ENCODE data around the gene C5AR2.
"Not testable (repeated sequence)": the region's sequence is repeated elsewhere in the genome, so short reads cannot be mapped to it uniquely, and the experiment has no call there.

C5AR2 gene

DNA sequence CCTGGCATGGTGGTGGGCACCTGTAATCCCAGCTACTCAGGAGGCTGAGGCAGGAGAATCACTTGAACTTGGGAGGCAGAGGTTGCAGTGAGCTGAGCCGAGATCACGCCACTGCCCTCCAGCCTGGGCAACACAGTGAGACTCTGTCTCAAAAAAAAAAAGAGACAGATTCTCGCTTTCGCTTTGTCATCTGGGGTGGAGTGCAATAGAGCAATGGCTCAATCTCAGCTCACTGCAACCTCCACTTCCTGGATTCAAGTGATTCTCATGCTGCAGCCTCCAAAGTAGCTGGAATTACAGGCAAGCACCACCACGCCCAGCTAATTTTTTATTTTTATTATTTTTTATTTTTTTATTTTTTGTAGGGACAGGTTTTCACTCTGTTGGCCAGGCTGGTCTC, 56.7 kb downstream of the C5AR2 start:
- not testable (repeated sequence) for H3K36me3 ChIP-seq (ENCODE audit: control insufficient read depth, insufficient read depth, low read length); H3K9me3 ChIP-seq (ENCODE audit: control insufficient read depth, low read length); H3K4me1 ChIP-seq (ENCODE audit: control insufficient read depth, insufficient read depth, low read length, poor library complexity, severe bottlenecking); H3K4me3 ChIP-seq (ENCODE audit: extremely low read depth, insufficient read depth, low read length, poor library complexity, severe bottlenecking); H3K27ac ChIP-seq (ENCODE audit: low read depth, low read length, severe bottlenecking)
- WGBS, 2 experiments (ENCODE audit: insufficient coverage in 2 of 2): 90 to 96% methylated on average over 4 of the region's 5 CpGs

GRCh38 chr19:47389150-47389556, 57.2 kb downstream of the C5AR2 start:
- Histone ChIP-seq H3K27ac (ENCODE audit: low read depth, low read length, severe bottlenecking) (no peak overlapping the region), H3K9me3 (ENCODE audit: control insufficient read depth, low read length) (no peaks in the 10 kb centered on the region), H3K4me1 (ENCODE audit: control insufficient read depth, insufficient read depth, low read length, poor library complexity, severe bottlenecking) (no peaks in the 10 kb centered on the region), H3K36me3 (ENCODE audit: control insufficient read depth, insufficient read depth, low read length) (no peaks in the 10 kb centered on the region), H3K4me3 (ENCODE audit: extremely low read depth, insufficient read depth, low read length, poor library complexity, severe bottlenecking) (no peak overlapping the region)
- WGBS, 2 experiments (ENCODE audit: insufficient coverage in 2 of 2): 97 to 98% methylated on average over 8 of the region's 9 CpGs

- Histone ChIP-seq H3K27ac (ENCODE audit: low read depth, low read length, severe bottlenecking) (no peak overlapping the region), H3K4me3 (ENCODE audit: extremely low read depth, insufficient read depth, low read length, poor library complexity, severe bottlenecking) (no peak overlapping the region), H3K36me3 (ENCODE audit: control insufficient read depth, insufficient read depth, low read length) (no peaks in the 10 kb centered on the region), H3K4me1 (ENCODE audit: control insufficient read depth, insufficient read depth, low read length, poor library complexity, severe bottlenecking) (no peaks in the 10 kb centered on the region), H3K9me3 (ENCODE audit: control insufficient read depth, low read length) (no peaks in the 10 kb centered on the region)
- WGBS, 2 experiments (ENCODE audit: insufficient coverage in 2 of 2): 91 to 94% methylated on average over 11 to 14 of the region's 20 CpGs
These were observed 58.8 kb downstream of the C5AR2 start for GRCh38 chr19:47390533-47391488.

GRCh38 chr19:47391510-47392223, 59.7 kb downstream of the C5AR2 start:
- no peaks in the 10 kb centered on the region for H3K9me3 ChIP-seq (ENCODE audit: control insufficient read depth, low read length)
- no peak overlapping the region for H3K27ac ChIP-seq (ENCODE audit: low read depth, low read length, severe bottlenecking)
- no peak overlapping the region for H3K4me3 ChIP-seq (ENCODE audit: extremely low read depth, insufficient read depth, low read length, poor library complexity, severe bottlenecking)
- 41 to 48% methylated on average over 9 to 11 of the region's 15 CpGs for WGBS, 2 experiments (ENCODE audit: insufficient coverage in 2 of 2)
- no peaks in the 10 kb centered on the region for H3K4me1 ChIP-seq (ENCODE audit: control insufficient read depth, insufficient read depth, low read length, poor library complexity, severe bottlenecking)
- no peaks in the 10 kb centered on the region for H3K36me3 ChIP-seq (ENCODE audit: control insufficient read depth, insufficient read depth, low read length)
